Adrenal gland (tissue), 5 donors: ENCODE data around the gene TIMMDC1.

Experiments
- POLR2A ChIP-seq, 2 donors: fragments of 450-650 bp; IDR thresholded peaks; one replicate each; pipeline ENCODE4 v1.6.1; 2017; ENCODE audit warnings: antibody characterized with exemption in 2 of 2, mild to moderate bottlenecking in 2 of 2, moderate library complexity in 1 of 2
- TF ChIP-seq, protein P1 (sequence below), 6 experiments: fragments of 450-650 bp in 4 of 6; fragments of 200-600 bp in 2 of 6; sonication (generic) in 1 of 6; IDR thresholded peaks; 1 replicate in 5 of 6; 2 replicates in 1 of 6; pipeline versions ENCODE4 v1.5.1 to v1.8.0; 2016 to 2021; ENCODE audit warnings: antibody characterized with exemption in 6 of 6, mild to moderate bottlenecking in 2 of 6, moderate library complexity in 1 of 6
- donor health status: DM: no; HTN: no; CAD: no.

DNA sequence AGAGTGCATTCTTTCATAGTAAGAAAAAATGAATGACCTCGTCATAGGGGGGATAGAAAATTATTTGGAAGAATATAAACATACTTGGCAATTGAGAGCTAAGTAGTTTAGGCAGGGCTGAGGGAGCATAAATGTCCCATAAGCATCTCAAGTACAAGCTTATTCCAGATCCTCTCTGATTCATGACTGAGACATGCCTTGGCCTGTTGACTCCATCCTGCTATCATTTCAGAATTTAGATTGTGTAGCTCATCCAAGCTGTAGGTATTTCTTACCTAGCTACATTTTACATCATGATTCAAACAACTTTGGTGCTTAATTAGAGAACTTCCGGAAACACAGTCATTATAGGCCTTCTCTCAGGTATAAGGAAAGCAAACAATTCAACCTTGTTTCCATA, 17.3 kb upstream of the TIMMDC1 start:
- TF ChIP-seq, protein P1, sequence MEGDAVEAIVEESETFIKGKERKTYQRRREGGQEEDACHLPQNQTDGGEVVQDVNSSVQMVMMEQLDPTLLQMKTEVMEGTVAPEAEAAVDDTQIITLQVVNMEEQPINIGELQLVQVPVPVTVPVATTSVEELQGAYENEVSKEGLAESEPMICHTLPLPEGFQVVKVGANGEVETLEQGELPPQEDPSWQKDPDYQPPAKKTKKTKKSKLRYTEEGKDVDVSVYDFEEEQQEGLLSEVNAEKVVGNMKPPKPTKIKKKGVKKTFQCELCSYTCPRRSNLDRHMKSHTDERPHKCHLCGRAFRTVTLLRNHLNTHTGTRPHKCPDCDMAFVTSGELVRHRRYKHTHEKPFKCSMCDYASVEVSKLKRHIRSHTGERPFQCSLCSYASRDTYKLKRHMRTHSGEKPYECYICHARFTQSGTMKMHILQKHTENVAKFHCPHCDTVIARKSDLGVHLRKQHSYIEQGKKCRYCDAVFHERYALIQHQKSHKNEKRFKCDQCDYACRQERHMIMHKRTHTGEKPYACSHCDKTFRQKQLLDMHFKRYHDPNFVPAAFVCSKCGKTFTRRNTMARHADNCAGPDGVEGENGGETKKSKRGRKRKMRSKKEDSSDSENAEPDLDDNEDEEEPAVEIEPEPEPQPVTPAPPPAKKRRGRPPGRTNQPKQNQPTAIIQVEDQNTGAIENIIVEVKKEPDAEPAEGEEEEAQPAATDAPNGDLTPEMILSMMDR (IDR thresholded peaks at IDR 0.05), result no peak
- no peak for TF ChIP-seq POLR2A (IDR thresholded peaks at IDR 0.05)
